HCT116 (cell line): ENCODE data around the gene STIM1. TPM values are rescaled to one million over a fixed set of nuclear protein-coding genes. Genes with fewer than 3 reads are reported as not detected.

Source experiments
- ATAC-seq: fragments of 200-7000 bp; cut with Tn5 transposase; 2 replicates; pipeline ENCODE4 v1.9.1; 2020; ENCODE audit warnings: mild to moderate bottlenecking, moderate library complexity
- BruUV-seq: library from RNA; stranded (reverse); fragments of 400-500 nt; replicated peaks from 2 replicates; lab custom pipeline; 2021; lab: Mats Ljungman, UMichigan
- CTCF ChIA-PET: fragments of 300-600 bp; sonication (Branson Sonifier 250); formaldehyde crosslinking; loops from one replicate; lab custom pipeline; 2021; ENCODE audit warnings: antibody characterized with exemption; lab: Charles Lee
- POLR2A ChIA-PET: fragments of 300-600, 350-600 bp; sonication (Branson Sonifier 250); formaldehyde crosslinking; loops from one replicate; lab custom pipeline; 2021; ENCODE audit warnings: antibody characterized with exemption; lab: Charles Lee
- RAD21 ChIA-PET, 2 experiments: fragments of 300-600 bp; sonication (Branson Sonifier 250); formaldehyde crosslinking; loops; one replicate each; lab custom pipeline; 2023; ENCODE audit warnings: low total read pairs in 2 of 2; ENCODE audit not compliant: uncharacterized antibody in 2 of 2, unreplicated experiment in 2 of 2, low non-redundant PET in 1 of 2; lab: Charles Lee
- DNase-seq: peaks from one replicate; pipeline ENCODE4 v3.0.0-alpha.2; 2010; ENCODE audit warnings: low read depth, low spot score
- H2AFZ ChIP-seq: fragments of 200-600 bp; shearing (Covaris generic), sonication (generic); 2 replicates; pipeline ENCODE4 v1.6.1; 2017; ENCODE audit warnings: low read depth, mixed run types, mixed read lengths, antibody characterized with exemption, low read length; ENCODE audit not compliant: poor library complexity, severe bottlenecking
- H3K27ac ChIP-seq: 2 replicates; pipeline ENCODE4 v1.5.1; 2012; ENCODE audit warnings: low read depth, low read length
- H3K27me3 ChIP-seq: fragments of 200-600 bp; sonication (generic); 2 replicates; pipeline ENCODE4 v1.6.1; 2016; ENCODE audit warnings: mixed run types, low read length, mixed read lengths; ENCODE audit not compliant: insufficient read depth
- H3K36me3 ChIP-seq, 2 experiments: fragments of 200-500 bp in 1 of 2; fragments of 200-600 bp in 1 of 2; sonication (Bioruptor generic) in 1 of 2; sonication (generic) in 1 of 2; 2 replicates each; pipeline versions ENCODE4 v1.5.1 to v1.6.1; 2014 to 2016; ENCODE audit warnings: low read length in 2 of 2, inconsistent platforms in 1 of 2, mixed read lengths in 1 of 2, mixed run types in 1 of 2; ENCODE audit not compliant: insufficient read depth in 2 of 2, control insufficient read depth in 1 of 2
- H3K4me1 ChIP-seq, 2 experiments: fragments of 200-600 bp in 1 of 2; sonication (generic) in 1 of 2; 2 replicates each; pipeline versions ENCODE4 v1.5.1 to v1.6.1; 2012 to 2017; ENCODE audit warnings: low read length in 2 of 2, inconsistent platforms in 1 of 2, mild to moderate bottlenecking in 1 of 2, mixed read lengths in 1 of 2, mixed run types in 1 of 2, moderate library complexity in 1 of 2; ENCODE audit not compliant: insufficient read depth in 2 of 2, control insufficient read depth in 1 of 2
- H3K4me2 ChIP-seq: fragments of 200-600 bp; sonication (generic); 2 replicates; pipeline ENCODE4 v1.6.1; 2017; ENCODE audit warnings: mixed run types, low read length, mixed read lengths
- H3K4me3 ChIP-seq, 2 experiments: fragments of 200-600 bp in 1 of 2; sonication (generic) in 1 of 2; replicated peaks in 1 of 2; 2 replicates each; pipeline ENCODE4 v1.5.1; 2011 to 2016; ENCODE audit warnings: low read length in 2 of 2, control low read depth in 1 of 2, low read depth in 1 of 2, mild to moderate bottlenecking in 1 of 2, mixed read lengths in 1 of 2, mixed run types in 1 of 2
- H3K79me2 ChIP-seq: fragments of 200-600 bp; sonication (generic); 2 replicates; pipeline ENCODE4 v1.6.1; 2017; ENCODE audit warnings: mild to moderate bottlenecking, mixed run types, low read length, moderate library complexity, mixed read lengths; ENCODE audit not compliant: insufficient read depth
- H3K9ac ChIP-seq: fragments of 200-600 bp; sonication (generic); 2 replicates; pipeline ENCODE4 v1.6.1; 2016; ENCODE audit warnings: low read length, mixed read lengths
- H3K9me2 ChIP-seq: fragments of 200-600 bp; sonication (generic), shearing (Covaris generic); 2 replicates; pipeline ENCODE4 v1.6.1; 2017; ENCODE audit warnings: mixed run types, mild to moderate bottlenecking, moderate library complexity; ENCODE audit not compliant: insufficient read depth
- H3K9me3 ChIP-seq, 2 experiments: fragments of 200-500 bp in 1 of 2; fragments of 200-600 bp in 1 of 2; sonication (Bioruptor generic) in 1 of 2; sonication (generic) in 1 of 2; 2 replicates each; pipeline ENCODE4 v1.6.1; 2014 to 2017; ENCODE audit warnings: low read length in 2 of 2, mixed read lengths in 2 of 2, inconsistent platforms in 1 of 2, low read depth in 1 of 2, mild to moderate bottlenecking in 1 of 2, mixed run types in 1 of 2, moderate library complexity in 1 of 2; ENCODE audit not compliant: control insufficient read depth in 1 of 2, insufficient read depth in 1 of 2
- H4K20me1 ChIP-seq: fragments of 200-600 bp; sonication (generic), shearing (Covaris generic); 2 replicates; pipeline ENCODE4 v1.6.1; 2017; ENCODE audit warnings: mixed run types, mild to moderate bottlenecking, moderate library complexity; ENCODE audit not compliant: insufficient read depth
- CBX3 ChIP-seq: IDR thresholded peaks from 2 replicates; pipeline ENCODE4 v1.6.1; 2012; ENCODE audit warnings: low read depth
- CEBPB ChIP-seq: IDR thresholded peaks from 2 replicates; pipeline ENCODE4 v1.6.1; 2012; ENCODE audit warnings: low read depth
- EGR1 ChIP-seq: IDR thresholded peaks from 2 replicates; pipeline ENCODE4 v1.6.1; 2012; ENCODE audit warnings: low read depth
- ELF1 ChIP-seq: IDR thresholded peaks from 2 replicates; pipeline ENCODE4 v1.6.1; 2012; ENCODE audit warnings: low read depth, borderline replicate concordance
- EZH2 ChIP-seq: fragments of 200-600 bp; sonication (generic); IDR thresholded peaks from 2 replicates; pipeline ENCODE4 v1.6.1; 2017; ENCODE audit warnings: antibody characterized with exemption, mixed run types
- EZH2phosphoT487 ChIP-seq: fragments of 200-600 bp; IDR thresholded peaks from 2 replicates; pipeline ENCODE4 v1.6.1; 2018; ENCODE audit warnings: antibody characterized with exemption, borderline replicate concordance
- FOSL1 ChIP-seq: IDR thresholded peaks from 2 replicates; pipeline ENCODE4 v1.6.1; 2012; ENCODE audit warnings: low read depth
- POLR2AphosphoS5 ChIP-seq: IDR thresholded peaks from 2 replicates; pipeline ENCODE4 v1.6.1; 2011; ENCODE audit warnings: mild to moderate bottlenecking, low read depth, low read length, moderate library complexity
- RAD21 ChIP-seq: IDR thresholded peaks from 2 replicates; pipeline ENCODE4 v1.6.1; 2012; ENCODE audit warnings: low read depth, mild to moderate bottlenecking
- SIN3A ChIP-seq: IDR thresholded peaks from 2 replicates; pipeline ENCODE4 v1.6.1; 2012; ENCODE audit warnings: low read depth
- SP1 ChIP-seq: IDR thresholded peaks from 2 replicates; pipeline ENCODE4 v1.6.1; 2012; ENCODE audit warnings: low read depth
- SRF ChIP-seq: IDR thresholded peaks from 2 replicates; pipeline ENCODE4 v1.6.1; 2012; ENCODE audit warnings: low read depth
- TCF7L2 ChIP-seq: IDR thresholded peaks from 2 replicates; pipeline ENCODE4 v1.7.0; 2011; ENCODE audit warnings: borderline replicate concordance, inconsistent platforms; ENCODE audit not compliant: insufficient read depth, insufficient read length; ENCODE audit errors: extremely low read depth
- YY1 ChIP-seq: IDR thresholded peaks from 2 replicates; pipeline ENCODE4 v1.6.1; 2011; ENCODE audit warnings: low read length, low read depth, moderate library complexity, mild to moderate bottlenecking; ENCODE audit not compliant: insufficient replicate concordance; ENCODE audit errors: extremely low read depth
- ZFX ChIP-seq: fragments of 450-650 bp; IDR thresholded peaks from 2 replicates; pipeline ENCODE4 v1.6.1; 2017
- intact Hi-C: fragments of 100-400 bp; cut with micrococcal nuclease; formaldehyde crosslinking; loops from 2 replicates; pipeline ENCODE4 v1.10.0; 2022
- total RNA-seq: library from RNA; stranded (reverse); gene quantifications from one replicate; pipeline ENCODE4 v1.2.1, GENCODE V29; 2021; ENCODE audit not compliant: unreplicated experiment
- TF ChIP-seq, protein P1 (sequence below): IDR thresholded peaks from 2 replicates; pipeline ENCODE4 v1.6.1; 2012; ENCODE audit warnings: low read depth
- TF ChIP-seq, protein P2 (sequence below), 3 experiments: fragments of 200-600 bp in 1 of 3; sonication (generic) in 1 of 3; IDR thresholded peaks in 2 of 3; conservative IDR thresholded peaks in 1 of 3; 2 replicates each; pipeline ENCODE4 v1.5.1; 2012 to 2017; ENCODE audit warnings: low read depth in 2 of 3, low read length in 2 of 3, antibody characterized with exemption in 1 of 3, borderline replicate concordance in 1 of 3, control low read depth in 1 of 3, mild to moderate bottlenecking in 1 of 3, mixed read lengths in 1 of 3, mixed run types in 1 of 3, moderate library complexity in 1 of 3; ENCODE audit not compliant: insufficient read depth in 1 of 3

The STIM1 gene
- total RNA-seq, 1 experiment from 2014 or later: 22.3 TPM

DNA sequence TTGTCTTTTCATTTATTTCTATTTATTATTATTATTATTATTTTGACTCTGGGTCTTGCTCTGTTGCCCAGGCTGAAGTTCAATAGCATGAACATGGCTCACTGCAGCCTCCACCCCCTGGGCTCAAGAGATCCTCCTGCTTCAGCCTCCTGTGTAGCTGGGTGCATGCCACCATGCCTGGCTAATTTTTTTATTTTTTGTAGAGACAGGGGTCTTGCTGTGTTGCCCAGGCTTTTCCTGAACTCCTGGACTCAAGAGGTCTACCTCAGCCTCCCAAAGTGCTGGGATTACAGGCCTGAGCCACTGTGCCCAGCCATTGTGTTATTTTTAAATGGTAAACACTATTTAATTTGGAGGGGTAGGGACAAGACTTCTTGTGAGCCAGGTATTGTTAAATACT lies 215.9 kb downstream of the STIM1 start:
- DNase-seq: no peak
- Histone ChIP-seq H3K9me3 (no peaks in the 10 kb centered on the region), H4K20me1 (no peaks in the 10 kb centered on the region), H3K4me2 (no peak overlapping the region), H3K36me3 (no peaks in the 10 kb centered on the region), H3K4me3 (no peak overlapping the region), H3K9ac (no peak overlapping the region), H2AFZ (no peak overlapping the region), H3K27me3 (no peaks in the 10 kb centered on the region), H3K9me2 (no peaks in the 10 kb centered on the region), H3K27ac (no peak overlapping the region), H3K79me2 (no peaks in the 10 kb centered on the region), H3K4me1 (no peaks in the 10 kb centered on the region)
- intact Hi-C loops: no loop called here
- ChIA-PET POLR2A (no interaction called here), RAD21 (interaction anchor here (2.5 to 3.2 kb wide), 2 partner anchors 222 kb away, joined by 14 to 19 read pairs; no protein-coding TSS in a partner anchor), CTCF (interaction anchor here (2.9 to 4.8 kb wide), 4 partner anchors 11 to 230 kb away, joined by 11 to 152 read pairs (median 56); partner anchors contain the start of genes RHOG and STIM1)
- no peak for ATAC-seq
- no TSS peak for BruUV-seq
- TF ChIP-seq CEBPB (no peak), SRF (no peak), ELF1 (no peak), POLR2AphosphoS5 (no peak), FOSL1 (no peak), EZH2phosphoT487 (no peak), TCF7L2 (no peak), RAD21 (no peak), YY1 (no peak), ZFX (no peak), EZH2 (no peak), CBX3 (no peak), SIN3A (no peak), EGR1 (no peak), SP1 (no peak)
- TF ChIP-seq, protein P1, sequence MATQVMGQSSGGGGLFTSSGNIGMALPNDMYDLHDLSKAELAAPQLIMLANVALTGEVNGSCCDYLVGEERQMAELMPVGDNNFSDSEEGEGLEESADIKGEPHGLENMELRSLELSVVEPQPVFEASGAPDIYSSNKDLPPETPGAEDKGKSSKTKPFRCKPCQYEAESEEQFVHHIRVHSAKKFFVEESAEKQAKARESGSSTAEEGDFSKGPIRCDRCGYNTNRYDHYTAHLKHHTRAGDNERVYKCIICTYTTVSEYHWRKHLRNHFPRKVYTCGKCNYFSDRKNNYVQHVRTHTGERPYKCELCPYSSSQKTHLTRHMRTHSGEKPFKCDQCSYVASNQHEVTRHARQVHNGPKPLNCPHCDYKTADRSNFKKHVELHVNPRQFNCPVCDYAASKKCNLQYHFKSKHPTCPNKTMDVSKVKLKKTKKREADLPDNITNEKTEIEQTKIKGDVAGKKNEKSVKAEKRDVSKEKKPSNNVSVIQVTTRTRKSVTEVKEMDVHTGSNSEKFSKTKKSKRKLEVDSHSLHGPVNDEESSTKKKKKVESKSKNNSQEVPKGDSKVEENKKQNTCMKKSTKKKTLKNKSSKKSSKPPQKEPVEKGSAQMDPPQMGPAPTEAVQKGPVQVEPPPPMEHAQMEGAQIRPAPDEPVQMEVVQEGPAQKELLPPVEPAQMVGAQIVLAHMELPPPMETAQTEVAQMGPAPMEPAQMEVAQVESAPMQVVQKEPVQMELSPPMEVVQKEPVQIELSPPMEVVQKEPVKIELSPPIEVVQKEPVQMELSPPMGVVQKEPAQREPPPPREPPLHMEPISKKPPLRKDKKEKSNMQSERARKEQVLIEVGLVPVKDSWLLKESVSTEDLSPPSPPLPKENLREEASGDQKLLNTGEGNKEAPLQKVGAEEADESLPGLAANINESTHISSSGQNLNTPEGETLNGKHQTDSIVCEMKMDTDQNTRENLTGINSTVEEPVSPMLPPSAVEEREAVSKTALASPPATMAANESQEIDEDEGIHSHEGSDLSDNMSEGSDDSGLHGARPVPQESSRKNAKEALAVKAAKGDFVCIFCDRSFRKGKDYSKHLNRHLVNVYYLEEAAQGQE: no peak
- TF ChIP-seq, protein P2, sequence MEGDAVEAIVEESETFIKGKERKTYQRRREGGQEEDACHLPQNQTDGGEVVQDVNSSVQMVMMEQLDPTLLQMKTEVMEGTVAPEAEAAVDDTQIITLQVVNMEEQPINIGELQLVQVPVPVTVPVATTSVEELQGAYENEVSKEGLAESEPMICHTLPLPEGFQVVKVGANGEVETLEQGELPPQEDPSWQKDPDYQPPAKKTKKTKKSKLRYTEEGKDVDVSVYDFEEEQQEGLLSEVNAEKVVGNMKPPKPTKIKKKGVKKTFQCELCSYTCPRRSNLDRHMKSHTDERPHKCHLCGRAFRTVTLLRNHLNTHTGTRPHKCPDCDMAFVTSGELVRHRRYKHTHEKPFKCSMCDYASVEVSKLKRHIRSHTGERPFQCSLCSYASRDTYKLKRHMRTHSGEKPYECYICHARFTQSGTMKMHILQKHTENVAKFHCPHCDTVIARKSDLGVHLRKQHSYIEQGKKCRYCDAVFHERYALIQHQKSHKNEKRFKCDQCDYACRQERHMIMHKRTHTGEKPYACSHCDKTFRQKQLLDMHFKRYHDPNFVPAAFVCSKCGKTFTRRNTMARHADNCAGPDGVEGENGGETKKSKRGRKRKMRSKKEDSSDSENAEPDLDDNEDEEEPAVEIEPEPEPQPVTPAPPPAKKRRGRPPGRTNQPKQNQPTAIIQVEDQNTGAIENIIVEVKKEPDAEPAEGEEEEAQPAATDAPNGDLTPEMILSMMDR (IDR thresholded peaks at IDR 0.05 in 2 of 3, conservative IDR thresholded peaks at IDR 0.05 in 1 of 3; ENCODE audit: borderline replicate concordance in 1 of 3, insufficient read depth in 1 of 3, low read depth in 2 of 3, low read length in 2 of 3): no peak
